B cell (primary cell): Measurements from ENCODE around the gene RCN1. TPM values are rescaled to one million over a fixed set of nuclear protein-coding genes. Genes with fewer than 3 reads are reported as not detected.

Experiments
- ATAC-seq: fragments of 200-7000 bp; cut with Tn5 transposase; one replicate; pipeline ENCODE4 v1.10.0; 2021; ENCODE audit warnings: low read depth, mild to moderate bottlenecking, moderate number of reproducible peaks, moderate library complexity
- CTCF ChIA-PET: fragments of 350-600 bp; sonication (Branson Sonifier 250); formaldehyde crosslinking; loops from one replicate; lab custom pipeline; 2021; ENCODE audit warnings: antibody characterized with exemption, inconsistent platforms; lab: Charles Lee
- POLR2A ChIA-PET: fragments of 350-600 bp; sonication (Branson Sonifier 250); formaldehyde crosslinking; loops from one replicate; lab custom pipeline; 2021; ENCODE audit warnings: antibody characterized with exemption; lab: Charles Lee
- DNase-seq: peaks from one replicate; pipeline ENCODE4 v3.0.0; 2013
- H2AFZ ChIP-seq: 2 replicates; pipeline ENCODE4 v1.6.1; 2012; ENCODE audit warnings: mild to moderate bottlenecking, low read depth, low read length; ENCODE audit not compliant: insufficient read depth, poor library complexity, severe bottlenecking
- H3K27ac ChIP-seq, 2 donors: 1 replicate in 1 of 2; 2 replicates in 1 of 2; pipeline ENCODE4 v1.5.1; 2012 to 2013; ENCODE audit warnings: low read length in 2 of 2, mild to moderate bottlenecking in 2 of 2, moderate library complexity in 1 of 2
- H3K27me3 ChIP-seq, 4 experiments: fragments of 200-600 bp in 1 of 4; sonication (generic) in 1 of 4; replicated peaks in 1 of 4; 1 replicate in 2 of 4; 2 replicates in 2 of 4; pipeline versions ENCODE4 v1.6.1 to v1.7.0; 2013 to 2016; ENCODE audit warnings: low read length in 3 of 4, mild to moderate bottlenecking in 2 of 4, mixed read lengths in 1 of 4, moderate library complexity in 1 of 4; ENCODE audit not compliant: insufficient read depth in 4 of 4, control insufficient read depth in 3 of 4; ENCODE audit errors: control extremely low read depth in 1 of 4
- H3K36me3 ChIP-seq, 2 experiments: replicated peaks in 1 of 2; 1 replicate in 1 of 2; 2 replicates in 1 of 2; pipeline versions ENCODE4 v1.6.1 to v1.7.1; 2013; ENCODE audit warnings: low read length in 1 of 2; ENCODE audit not compliant: insufficient read depth in 2 of 2, control insufficient read depth in 1 of 2; ENCODE audit errors: control extremely low read depth in 1 of 2, extremely low read depth in 1 of 2
- H3K4me1 ChIP-seq, 2 donors: fragments of 200-600 bp in 1 of 2; sonication (generic) in 1 of 2; 1 replicate in 1 of 2; 2 replicates in 1 of 2; pipeline versions ENCODE4 v1.5.1 to v1.6.1; 2013 to 2017; ENCODE audit warnings: low read length in 2 of 2; ENCODE audit not compliant: control insufficient read depth in 2 of 2, insufficient read depth in 2 of 2
- H3K4me2 ChIP-seq: replicated peaks from 2 replicates; pipeline ENCODE3; 2012; ENCODE audit warnings: mild to moderate bottlenecking, low read depth, low read length; ENCODE audit not compliant: poor library complexity, severe bottlenecking
- H3K4me3 ChIP-seq, 5 experiments: fragments of 200-600 bp in 1 of 5; sonication (generic) in 1 of 5; 1 replicate in 3 of 5; 2 replicates in 2 of 5; pipeline versions ENCODE4 v1.5.1 to v1.7.0; 2011 to 2016; ENCODE audit warnings: low read length in 4 of 5, mild to moderate bottlenecking in 4 of 5, low read depth in 2 of 5, control low read depth in 1 of 5, moderate library complexity in 1 of 5; ENCODE audit not compliant: insufficient read depth in 1 of 5; ENCODE audit errors: control extremely low read depth in 1 of 5, extremely low read depth in 1 of 5
- H3K79me2 ChIP-seq: fragments of 200-600 bp; sonication (generic); one replicate; pipeline ENCODE4 v1.6.0; 2016; ENCODE audit warnings: low read length; ENCODE audit not compliant: control insufficient read depth, insufficient read depth
- H3K9ac ChIP-seq: fragments of 200-600 bp; sonication (generic); 2 replicates; pipeline ENCODE4 v1.6.1; 2017; ENCODE audit warnings: mild to moderate bottlenecking, low read length, moderate library complexity
- H3K9me3 ChIP-seq, 3 donors: one replicate each; pipeline versions ENCODE4 v1.6.1 to v1.7.1; 2013; ENCODE audit warnings: low read length in 2 of 3; ENCODE audit not compliant: control insufficient read depth in 2 of 3, insufficient read depth in 1 of 3; ENCODE audit errors: control extremely low read depth in 1 of 3
- H4K20me1 ChIP-seq: 2 replicates; pipeline ENCODE4 v1.6.0; 2012; ENCODE audit warnings: mild to moderate bottlenecking, low read length; ENCODE audit not compliant: insufficient read depth, control insufficient read depth, poor library complexity, severe bottlenecking
- H3K27ac Mint-ChIP-seq: one replicate; pipeline ENCODE4 v1.8.0; 2021; ENCODE audit warnings: mixed read lengths
- H3K27me3 Mint-ChIP-seq: one replicate; pipeline ENCODE4 v1.8.0; 2021; ENCODE audit warnings: mixed read lengths
- H3K4me1 Mint-ChIP-seq: one replicate; pipeline ENCODE4 v1.8.0; 2021; ENCODE audit warnings: mixed read lengths
- H3K4me3 Mint-ChIP-seq: one replicate; pipeline ENCODE4 v1.8.0; 2021; ENCODE audit warnings: mixed read lengths
- H3K9me3 Mint-ChIP-seq: one replicate; pipeline ENCODE4 v1.8.0; 2022; ENCODE audit warnings: mixed read lengths; ENCODE audit not compliant: insufficient read depth
- CTCF ChIP-seq: fragments of 200-600 bp; IDR thresholded peaks from one replicate; pipeline ENCODE4 v1.8.0; 2022; ENCODE audit warnings: antibody characterized with exemption, mild to moderate bottlenecking
- EZH2 ChIP-seq: IDR thresholded peaks from 2 replicates; pipeline ENCODE4 v1.6.1; 2012; ENCODE audit warnings: borderline replicate concordance, low read depth, mild to moderate bottlenecking, moderate library complexity, low read length; ENCODE audit not compliant: insufficient read depth, poor library complexity, severe bottlenecking
- WGBS: methylation state at CpG from one replicate; pipeline ENCODE4 v1.1.5; 2013; ENCODE audit warnings: missing lambda C conversion rate; ENCODE audit not compliant: insufficient coverage; 5-methylcytosine and 5-hydroxymethylcytosine counted together
- intact Hi-C: fragments of 100-400 bp; cut with micrococcal nuclease; formaldehyde crosslinking; loops from one replicate; pipeline ENCODE4 v1.10.0; 2022
- polyA plus RNA-seq: library from polyadenylated mRNA; depleted of rRNA; stranded (reverse); fragments of >200 nt; gene quantifications from 2 replicates; pipeline ENCODE4 v1.2.3, GENCODE V29; 2012
- total RNA-seq, 2 donors: library from RNA; stranded (reverse); fragments of 120-200 nt in 1 of 2; gene quantifications; 1 replicate in 1 of 2; 2 replicates in 1 of 2; pipeline versions ENCODE4 v1.2.3 to v1.2.4, GENCODE V29; 2013 to 2022

Gene RCN1
- total and polyA plus RNA-seq, 2 donors (not counting 1 experiment from before 2014, with no cell fraction given), result 2.6 to 3.8 TPM

DNA sequence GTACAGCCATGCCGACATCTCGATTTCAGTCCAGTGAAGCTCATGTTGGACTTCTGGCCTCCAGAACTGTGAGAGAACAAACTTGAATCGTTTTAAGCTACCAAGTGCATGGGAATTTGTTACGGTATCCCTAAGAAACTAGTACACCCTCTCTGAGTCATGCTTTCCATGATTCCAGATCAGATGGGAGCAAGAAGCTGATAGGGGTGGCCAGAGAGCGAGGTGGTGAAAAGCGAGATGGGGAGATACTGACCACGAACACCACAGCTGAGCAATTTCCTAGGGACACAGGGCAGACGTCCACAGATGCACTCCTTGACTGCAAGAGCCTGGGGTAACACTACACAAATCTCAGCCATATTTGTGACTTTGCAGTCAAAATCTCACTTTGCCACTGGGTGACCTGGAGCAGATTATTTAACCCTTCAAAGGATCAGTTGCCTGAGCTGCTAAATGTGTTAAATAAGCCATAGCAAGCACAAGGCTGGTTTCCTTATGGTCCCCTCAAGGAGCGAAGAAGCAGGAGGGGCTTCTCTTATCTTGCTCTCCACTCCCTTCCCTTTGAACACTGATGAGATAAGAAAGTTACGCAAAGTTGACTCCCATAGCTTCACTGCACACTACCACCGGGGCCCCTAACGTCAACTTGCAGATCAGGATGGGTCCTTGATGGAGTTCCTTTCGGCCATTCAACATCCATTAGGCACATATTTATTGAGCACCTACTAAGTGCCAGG, 22.6 kb upstream of the RCN1 start:
- Mint-ChIP-seq H3K4me1 (no peaks in the 10 kb centered on the region), H3K27me3 (peaks cover 40% of the 10 kb centered on the region), H3K4me3 (no peak overlapping the region), H3K27ac (no peak overlapping the region), H3K9me3 (no peaks in the 10 kb centered on the region)
- POLR2A ChIA-PET, result no interaction called here
- H3K27me3 ChIP-seq, result peaks cover 0 to 4% (median 0%) of the 10 kb centered on the region in 4 experiments
- no peak for TF ChIP-seq EZH2
- no peak for TF ChIP-seq CTCF
- H3K9ac ChIP-seq, result no peak overlapping the region
- no peaks in the 10 kb centered on the region for H4K20me1 ChIP-seq
- no peaks in the 10 kb centered on the region for H3K9me3 ChIP-seq
- H3K4me3 ChIP-seq, result no peak overlapping the region
- no peak overlapping the region for H2AFZ ChIP-seq
- intact Hi-C loops, result no loop called here
- no peak overlapping the region for H3K27ac ChIP-seq
- no peaks in the 10 kb centered on the region for H3K4me1 ChIP-seq
- CTCF ChIA-PET, result interaction anchor here (1.5 to 2.4 kb wide), 3 partner anchors 14 to 109 kb away, joined by 5 to 14 read pairs (median 7); no protein-coding TSS in a partner anchor
- no peaks in the 10 kb centered on the region for H3K79me2 ChIP-seq
- no peak for DNase-seq
- 78% methylated on average over 10 of the region's 13 CpGs for WGBS
- ATAC-seq, result no peak
- H3K36me3 ChIP-seq, result no peaks in the 10 kb centered on the region
- no peak overlapping the region for H3K4me2 ChIP-seq

- H3K27ac ChIP-seq, result no peak overlapping the region
- H3K27me3 Mint-ChIP-seq, result peaks cover 38% of the 10 kb centered on the region
- H3K27me3 ChIP-seq, result peaks cover 0 to 4% (median 0%) of the 10 kb centered on the region in 4 experiments
- H3K9ac ChIP-seq, result no peak overlapping the region
- ATAC-seq (no peak), DNase-seq (no peak)
- H2AFZ ChIP-seq, result no peak overlapping the region
- H3K27ac Mint-ChIP-seq, result no peak overlapping the region
- no peak overlapping the region for H3K4me2 ChIP-seq
- H3K4me3 Mint-ChIP-seq, result no peak overlapping the region
- intact Hi-C loops, result no loop called here
- no peak overlapping the region for H3K4me3 ChIP-seq
- no peaks in the 10 kb centered on the region for H3K36me3 ChIP-seq
- no peaks in the 10 kb centered on the region for H3K4me1 Mint-ChIP-seq
- TF ChIP-seq EZH2 (no peak), CTCF (no peak)
- no peaks in the 10 kb centered on the region for H3K79me2 ChIP-seq
- H3K9me3 Mint-ChIP-seq, result no peaks in the 10 kb centered on the region
- ChIA-PET CTCF (no interaction called here), POLR2A (no interaction called here)
- H3K4me1 ChIP-seq, result no peaks in the 10 kb centered on the region
- H4K20me1 ChIP-seq, result no peaks in the 10 kb centered on the region
- no peaks in the 10 kb centered on the region for H3K9me3 ChIP-seq
- 53% methylated on average over 4 of the region's 6 CpGs for WGBS
Measured at GRCh38 chr11:32069361-32070058, 21.4 kb upstream of the RCN1 start.
